SK-N-MC (cell line): ENCODE results near the gene OSBPL1A.
A peak's percentile ranks its signal among the peaks of the same experiment; 100 is the strongest.
"Not testable (repeated sequence)": the region's sequence is repeated elsewhere in the genome, so short reads cannot be mapped to it uniquely, and the experiment has no call there.

ENCODE experiments used
- DNase-seq: peaks from one replicate; pipeline ENCODE4 v3.0.0-alpha.2; 2011; ENCODE audit warnings: low read depth, low spot score
- H3K27ac ChIP-seq: fragments of 200-600 bp; sonication (generic); 2 replicates; pipeline ENCODE4 v1.5.1; 2016; ENCODE audit warnings: mixed run types
- H3K36me3 ChIP-seq: fragments of 200-600 bp; sonication (generic); 2 replicates; pipeline ENCODE4 v1.6.1; 2017; ENCODE audit warnings: antibody characterized with exemption, low read length, mixed read lengths; ENCODE audit not compliant: insufficient read depth
- H3K4me3 ChIP-seq: fragments of 200-600 bp; sonication (generic); 2 replicates; pipeline ENCODE4 v1.5.1; 2016
- H3K9ac ChIP-seq: fragments of 200-600 bp; sonication (generic); 2 replicates; pipeline ENCODE4 v1.8.0; 2017; ENCODE audit warnings: mixed run types, mixed read lengths; ENCODE audit not compliant: insufficient read length
- H3K9me3 ChIP-seq: fragments of 200-600 bp; sonication (generic); 2 replicates; pipeline ENCODE4 v1.6.1; 2017; ENCODE audit warnings: low read depth, mild to moderate bottlenecking, antibody characterized with exemption, low read length, moderate library complexity, mixed read lengths
- EZH2 ChIP-seq: fragments of 200-600 bp; sonication (generic); IDR thresholded peaks from one replicate; pipeline ENCODE4 v1.6.1; 2017; ENCODE audit warnings: antibody characterized with exemption
- FOXP2 ChIP-seq: optimal IDR thresholded peaks from 2 replicates; pipeline ENCODE3; 2011; ENCODE audit warnings: mild to moderate bottlenecking, moderate library complexity; ENCODE audit not compliant: insufficient read depth; ENCODE audit errors: extremely low read length, control extremely low read depth
- POLR2AphosphoS5 ChIP-seq: IDR thresholded peaks from 2 replicates; pipeline ENCODE4 v1.6.1; 2012; ENCODE audit warnings: mild to moderate bottlenecking, low read depth, low read length, borderline replicate concordance

OSBPL1A gene

GRCh38 chr18:24160086-24160485, 237.5 kb downstream of the OSBPL1A start:
- Histone ChIP-seq H3K4me3 (no peak overlapping the region), H3K27ac (no peak overlapping the region), H3K9ac (no peak overlapping the region), H3K36me3 (peaks cover 15% of the 10 kb centered on the region; the same call in 1 of the 2 replicates), H3K9me3 (no peaks in the 10 kb centered on the region)
- DNase-seq = no peak
- TF ChIP-seq FOXP2 = no peak
- TF ChIP-seq POLR2AphosphoS5 = no peak
- TF ChIP-seq EZH2 = no peak

GRCh38 chr18:24157855-24158254, 239.8 kb downstream of the OSBPL1A start:
- H3K4me3 ChIP-seq = no peak overlapping the region
- no peak overlapping the region for H3K27ac ChIP-seq
- no peak overlapping the region for H3K9ac ChIP-seq
- TF ChIP-seq FOXP2 (no peak), EZH2 (no peak), POLR2AphosphoS5 (no peak)
- no peak for DNase-seq
- H3K36me3 ChIP-seq = peaks cover 5% of the 10 kb centered on the region; the same call in 1 of the 2 replicates
- no peaks in the 10 kb centered on the region for H3K9me3 ChIP-seq

GRCh38 chr18:24153397-24153796, 244.2 kb downstream of the OSBPL1A start:
- no peaks in the 10 kb centered on the region for H3K36me3 ChIP-seq
- no peak overlapping the region for H3K4me3 ChIP-seq
- no peak for TF ChIP-seq POLR2AphosphoS5
- no peak for TF ChIP-seq FOXP2
- TF ChIP-seq EZH2 = no peak
- H3K9me3 ChIP-seq = no peaks in the 10 kb centered on the region
- no peak overlapping the region for H3K9ac ChIP-seq
- no peak for DNase-seq
- H3K27ac ChIP-seq = no peak overlapping the region

- not testable (repeated sequence) for H3K36me3 ChIP-seq, H3K27ac ChIP-seq, H3K9me3 ChIP-seq, H3K4me3 ChIP-seq, H3K9ac ChIP-seq, DNase-seq
Observed at GRCh38 chr18:24149591-24149990, 248.0 kb downstream of the OSBPL1A start.

- H3K4me3 ChIP-seq = no peak overlapping the region
- no peaks in the 10 kb centered on the region for H3K36me3 ChIP-seq
- no peak for DNase-seq
- no peak overlapping the region for H3K27ac ChIP-seq
- H3K9me3 ChIP-seq = no peaks in the 10 kb centered on the region
- TF ChIP-seq FOXP2 = no peak
- TF ChIP-seq EZH2 = no peak
- TF ChIP-seq POLR2AphosphoS5 = no peak
- no peak overlapping the region for H3K9ac ChIP-seq
Observed at GRCh38 chr18:24142376-24142775, 255.2 kb downstream of the OSBPL1A start.

- no peak for DNase-seq
- no peaks in the 10 kb centered on the region for H3K36me3 ChIP-seq
- no peak for TF ChIP-seq FOXP2
- no peak for TF ChIP-seq EZH2
- TF ChIP-seq POLR2AphosphoS5 = no peak
- no peaks in the 10 kb centered on the region for H3K9me3 ChIP-seq
- no peak overlapping the region for H3K4me3 ChIP-seq
- no peak overlapping the region for H3K27ac ChIP-seq
- no peak overlapping the region for H3K9ac ChIP-seq
Observed at GRCh38 chr18:24140697-24141096, 256.9 kb downstream of the OSBPL1A start.

- H3K36me3 ChIP-seq = no peaks in the 10 kb centered on the region
- H3K9ac ChIP-seq = no peak within 1 kb of the TSS
- H3K4me3 ChIP-seq = peak within 1 kb of the TSS; percentile 70
- no peak for TF ChIP-seq EZH2
- no peak for TF ChIP-seq FOXP2
- peak; percentile 89 for TF ChIP-seq POLR2AphosphoS5
- no peaks in the 10 kb centered on the region for H3K9me3 ChIP-seq
- peak; percentile 24 for DNase-seq
- H3K27ac ChIP-seq = no peak within 1 kb of the TSS
Observed at GRCh38 chr18:24138789-24139616, 258.6 kb downstream of the OSBPL1A start, which contains the start of gene CABYR. Gene CABYR (plus strand): TSS chr18:24139062. CDS start chr18:24143115, 4,053 bp downstream.

GRCh38 chr18:24138409-24138788, 259.2 kb downstream of the OSBPL1A start:
- peak overlapping the region; percentile 70 for H3K4me3 ChIP-seq
- H3K27ac ChIP-seq = no peak overlapping the region
- DNase-seq = no peak
- H3K9ac ChIP-seq = no peak overlapping the region
- no peaks in the 10 kb centered on the region for H3K9me3 ChIP-seq
- TF ChIP-seq EZH2 (no peak), POLR2AphosphoS5 (no peak), FOXP2 (no peak)
- H3K36me3 ChIP-seq = no peaks in the 10 kb centered on the region

- H3K9me3 ChIP-seq = no peaks in the 10 kb centered on the region
- no peak overlapping the region for H3K4me3 ChIP-seq
- TF ChIP-seq POLR2AphosphoS5 = no peak
- no peak for TF ChIP-seq EZH2
- TF ChIP-seq FOXP2 = no peak
- H3K27ac ChIP-seq = no peak overlapping the region
- DNase-seq = no peak
- H3K9ac ChIP-seq = no peak overlapping the region
- H3K36me3 ChIP-seq = no peaks in the 10 kb centered on the region
Observed at GRCh38 chr18:24136967-24137373, 260.7 kb downstream of the OSBPL1A start.
